SU-DHL-6 (cell line): ENCODE measurements around the gene VTA1.

Source experiments
- EZH2phosphoT487 ChIP-seq: fragments of 200-600 bp; sonication (generic), shearing (Covaris generic); conservative IDR thresholded peaks from 2 replicates; pipeline ENCODE4 v1.6.1; 2018; ENCODE audit warnings: mild to moderate bottlenecking, antibody characterized with exemption, low read length, moderate library complexity, mixed read lengths
- TF ChIP-seq, protein P1 (sequence below): fragments of 200-600 bp; sonication (generic); IDR thresholded peaks from one replicate; pipeline ENCODE4 v1.5.1; 2017; ENCODE audit warnings: antibody characterized with exemption, mild to moderate bottlenecking, low read length, moderate library complexity; ENCODE audit not compliant: insufficient read depth, poor library complexity, severe bottlenecking

DNA sequence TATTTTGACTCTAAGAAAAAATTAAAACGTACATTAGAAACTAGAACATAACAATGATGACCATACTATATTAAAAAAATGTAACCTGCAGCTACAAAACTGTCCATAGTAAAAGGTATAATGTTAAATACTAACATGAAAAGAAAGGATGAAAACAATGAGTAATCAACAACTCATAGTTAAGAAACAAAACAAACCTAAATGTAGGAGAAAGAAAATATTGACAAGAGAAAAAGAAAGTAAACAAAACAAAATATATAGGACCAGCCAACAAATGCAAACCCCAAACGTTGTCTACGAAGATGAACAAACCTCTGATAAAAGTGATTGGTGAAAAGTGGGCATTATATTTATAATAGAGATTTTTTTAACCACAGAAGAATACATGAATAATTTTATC, 113.7 kb downstream of the VTA1 start:
- TF ChIP-seq, protein P1, sequence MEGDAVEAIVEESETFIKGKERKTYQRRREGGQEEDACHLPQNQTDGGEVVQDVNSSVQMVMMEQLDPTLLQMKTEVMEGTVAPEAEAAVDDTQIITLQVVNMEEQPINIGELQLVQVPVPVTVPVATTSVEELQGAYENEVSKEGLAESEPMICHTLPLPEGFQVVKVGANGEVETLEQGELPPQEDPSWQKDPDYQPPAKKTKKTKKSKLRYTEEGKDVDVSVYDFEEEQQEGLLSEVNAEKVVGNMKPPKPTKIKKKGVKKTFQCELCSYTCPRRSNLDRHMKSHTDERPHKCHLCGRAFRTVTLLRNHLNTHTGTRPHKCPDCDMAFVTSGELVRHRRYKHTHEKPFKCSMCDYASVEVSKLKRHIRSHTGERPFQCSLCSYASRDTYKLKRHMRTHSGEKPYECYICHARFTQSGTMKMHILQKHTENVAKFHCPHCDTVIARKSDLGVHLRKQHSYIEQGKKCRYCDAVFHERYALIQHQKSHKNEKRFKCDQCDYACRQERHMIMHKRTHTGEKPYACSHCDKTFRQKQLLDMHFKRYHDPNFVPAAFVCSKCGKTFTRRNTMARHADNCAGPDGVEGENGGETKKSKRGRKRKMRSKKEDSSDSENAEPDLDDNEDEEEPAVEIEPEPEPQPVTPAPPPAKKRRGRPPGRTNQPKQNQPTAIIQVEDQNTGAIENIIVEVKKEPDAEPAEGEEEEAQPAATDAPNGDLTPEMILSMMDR: no peak
- TF ChIP-seq EZH2phosphoT487: no peak
